Epithelial cell of prostate (primary cell): ENCODE measurements around the gene SLPI.

Source experiments
- DNase-seq: peaks from one replicate; pipeline ENCODE4 v3.0.0-alpha.2; 2011; ENCODE audit warnings: low read depth, low spot score
- H3K27ac ChIP-seq: fragments of 450-650 bp; 2 replicates; pipeline ENCODE4 v1.5.1; 2017; ENCODE audit warnings: mild to moderate bottlenecking

SLPI gene

GRCh38 chr20:45223136-45223535, 31.2 kb downstream of the SLPI start:
- no peak for DNase-seq
- no peak overlapping the region for H3K27ac ChIP-seq

- H3K27ac ChIP-seq: no peak within 1 kb of the TSS
Measured at GRCh38 chr20:45221076-45221475, 33.3 kb downstream of the SLPI start, which contains the start of gene SEMG2. Gene SEMG2, plus strand, starts transcription at chr20:45221373. Its CDS starts 17 bp downstream, at chr20:45221390.

DNA sequence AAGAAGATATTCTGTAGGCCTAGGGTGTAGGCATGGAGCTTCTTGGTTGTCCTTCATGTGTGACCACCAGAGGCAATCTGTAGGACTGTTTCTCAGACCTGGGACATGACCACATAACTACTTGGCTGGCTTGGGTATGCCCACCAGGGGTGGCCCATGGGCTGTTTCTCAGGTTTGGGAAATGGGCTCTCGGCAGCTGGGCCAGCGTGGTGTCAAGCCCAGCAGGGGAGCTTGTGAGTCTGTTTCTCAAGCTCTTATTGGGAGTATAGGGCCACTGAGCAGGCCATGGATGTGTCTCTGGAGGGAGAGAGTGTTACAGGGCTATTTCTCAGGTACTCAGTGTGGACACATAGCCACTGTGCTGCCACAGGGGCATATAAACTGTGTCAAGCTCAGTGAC, 35.7 kb downstream of the SLPI start:
- no peak overlapping the region for H3K27ac ChIP-seq
- DNase-seq: no peak

More at GRCh38 chr20:45221076-45221475, 33.3 kb downstream of the SLPI start, which contains the start of gene SEMG2:
- DNase-seq: no peak

GRCh38 chr20:45218124-45218523, 36.2 kb downstream of the SLPI start:
- no peak for DNase-seq
- no peak overlapping the region for H3K27ac ChIP-seq

DNA sequence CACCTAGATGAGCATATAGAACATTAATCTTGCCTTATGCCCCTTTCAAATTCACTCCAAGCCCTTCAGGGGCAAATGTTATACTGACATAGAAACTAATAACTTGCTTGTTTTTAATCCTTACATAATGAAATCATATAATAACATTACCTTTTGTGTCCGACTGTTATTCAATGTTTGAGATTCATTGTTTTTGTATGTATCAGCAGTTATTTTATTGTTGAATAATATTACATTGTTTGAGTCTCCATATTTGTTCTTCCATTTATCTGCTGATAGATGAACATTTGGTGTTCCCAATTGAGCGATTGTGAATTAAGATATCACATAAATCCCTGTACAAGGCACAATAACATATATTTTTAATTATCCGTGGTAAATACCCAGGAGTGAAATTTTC, 41.5 kb downstream of the SLPI start:
- H3K27ac ChIP-seq: no peak overlapping the region
- DNase-seq: no peak

- no peak for DNase-seq
- no peak overlapping the region for H3K27ac ChIP-seq
Measured at GRCh38 chr20:45211569-45212474, 42.5 kb downstream of the SLPI start.

DNA sequence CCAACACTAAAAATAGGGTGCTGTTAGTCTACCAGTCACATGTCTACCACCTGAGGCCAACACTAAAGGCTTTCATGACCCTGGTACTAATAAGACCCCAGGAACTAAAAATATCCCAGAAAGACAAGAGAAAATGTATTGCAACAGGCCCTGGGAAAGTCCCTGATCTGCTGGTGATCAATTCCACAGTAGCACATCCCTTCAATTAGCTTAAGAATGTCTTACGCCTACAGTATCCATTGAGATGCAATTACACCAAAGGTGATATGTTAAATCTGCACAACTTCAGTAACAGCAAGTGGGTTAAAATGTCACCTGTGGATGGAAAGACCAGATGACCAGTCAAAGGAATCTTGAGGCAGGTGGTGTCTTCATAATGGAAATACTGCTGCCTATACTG, 44.4 kb downstream of the SLPI start:
- no peak for DNase-seq
- no peak overlapping the region for H3K27ac ChIP-seq

DNA sequence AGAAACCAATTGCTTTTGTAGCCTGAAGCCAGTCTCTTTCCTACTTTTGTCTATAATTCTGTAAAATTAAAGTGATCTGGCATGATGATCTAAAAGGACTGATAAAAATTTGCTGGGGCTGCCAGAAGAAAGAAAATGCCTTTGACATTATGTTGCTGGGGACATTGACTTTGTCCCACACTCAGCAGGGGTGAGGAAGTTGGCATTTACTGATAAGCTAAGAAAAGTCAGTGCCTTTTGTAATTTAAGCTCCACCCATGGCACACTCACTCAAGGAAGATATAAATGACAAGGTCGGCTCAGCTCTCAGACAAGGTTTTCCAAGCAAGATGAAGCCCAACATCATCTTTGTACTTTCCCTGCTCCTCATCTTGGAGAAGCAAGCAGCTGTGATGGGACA, 47.6 kb downstream of the SLPI start, which contains the start of gene SEMG1:
Gene SEMG1, plus strand, starts transcription at position 309 of the 400 bp plus-strand sequence. Its CDS starts 21 bp downstream, at position 330.
- DNase-seq: no peak

More for the DNA sequence above, 47.6 kb downstream of the SLPI start, which contains the start of gene SEMG1:
- no peak within 1 kb of the TSS for H3K27ac ChIP-seq
